ENCODE data around the gene CNTNAP3.
"Not testable (repeated sequence)": the region's sequence is repeated elsewhere in the genome, so short reads cannot be mapped to it uniquely, and the experiment has no call there.

CNTNAP3 gene

GRCh38 chr9:39082574-39082973 is 205.4 kb downstream of the CNTNAP3 start:
- H3K79me2 ChIP-seq (ENCODE audit: low read length); H3K4me1 ChIP-seq (ENCODE audit: low read length); H3K27ac ChIP-seq (ENCODE audit: low read length); H3K4me2 ChIP-seq (ENCODE audit: low read length); H3K36me3 ChIP-seq (replicated peaks; ENCODE audit: low read depth, low read length); H4K20me1 ChIP-seq (ENCODE audit: insufficient read depth, low read length); H3K4me3 ChIP-seq (ENCODE audit: low read length); H2AFZ ChIP-seq (ENCODE audit: low read depth, low read length); H3K27me3 ChIP-seq (ENCODE audit: low read depth, low read length); H3K9me3 ChIP-seq (ENCODE audit: insufficient read depth, low read length); H3K9ac ChIP-seq (ENCODE audit: low read length): not testable (repeated sequence)

- not testable (repeated sequence) for H3K4me3 ChIP-seq (ENCODE audit: low read length); H4K20me1 ChIP-seq (ENCODE audit: insufficient read depth, low read length); H3K9me3 ChIP-seq (ENCODE audit: insufficient read depth, low read length); H3K79me2 ChIP-seq (ENCODE audit: low read length); H3K4me2 ChIP-seq (ENCODE audit: low read length); H3K27ac ChIP-seq (ENCODE audit: low read length); H3K36me3 ChIP-seq (replicated peaks; ENCODE audit: low read depth, low read length); H3K4me1 ChIP-seq (ENCODE audit: low read length); H2AFZ ChIP-seq (ENCODE audit: low read depth, low read length); H3K9ac ChIP-seq (ENCODE audit: low read length); H3K27me3 ChIP-seq (ENCODE audit: low read depth, low read length)
These were observed 207.9 kb downstream of the CNTNAP3 start for GRCh38 chr9:39080081-39080480.

GRCh38 chr9:39078621-39079256 is 209.2 kb downstream of the CNTNAP3 start:
- H3K4me3 ChIP-seq (ENCODE audit: low read length); H3K9me3 ChIP-seq (ENCODE audit: insufficient read depth, low read length); H2AFZ ChIP-seq (ENCODE audit: low read depth, low read length); H3K79me2 ChIP-seq (ENCODE audit: low read length); H3K4me1 ChIP-seq (ENCODE audit: low read length); H3K27ac ChIP-seq (ENCODE audit: low read length); H3K36me3 ChIP-seq (replicated peaks; ENCODE audit: low read depth, low read length); H4K20me1 ChIP-seq (ENCODE audit: insufficient read depth, low read length); H3K27me3 ChIP-seq (ENCODE audit: low read depth, low read length); H3K9ac ChIP-seq (ENCODE audit: low read length); H3K4me2 ChIP-seq (ENCODE audit: low read length): not testable (repeated sequence)

GRCh38 chr9:39073537-39073936 is 214.4 kb downstream of the CNTNAP3 start:
- H3K27me3 ChIP-seq (ENCODE audit: low read depth, low read length); H3K79me2 ChIP-seq (ENCODE audit: low read length); H3K4me3 ChIP-seq (ENCODE audit: low read length); H2AFZ ChIP-seq (ENCODE audit: low read depth, low read length); H3K4me2 ChIP-seq (ENCODE audit: low read length); H3K9me3 ChIP-seq (ENCODE audit: insufficient read depth, low read length); H4K20me1 ChIP-seq (ENCODE audit: insufficient read depth, low read length); H3K36me3 ChIP-seq (replicated peaks; ENCODE audit: low read depth, low read length); H3K4me1 ChIP-seq (ENCODE audit: low read length); H3K27ac ChIP-seq (ENCODE audit: low read length); H3K9ac ChIP-seq (ENCODE audit: low read length): not testable (repeated sequence)

GRCh38 chr9:39067683-39068082 is 220.3 kb downstream of the CNTNAP3 start:
- H2AFZ ChIP-seq (ENCODE audit: low read depth, low read length); H3K4me2 ChIP-seq (ENCODE audit: low read length); H4K20me1 ChIP-seq (ENCODE audit: insufficient read depth, low read length); H3K36me3 ChIP-seq (replicated peaks; ENCODE audit: low read depth, low read length); H3K9me3 ChIP-seq (ENCODE audit: insufficient read depth, low read length); H3K4me1 ChIP-seq (ENCODE audit: low read length); H3K9ac ChIP-seq (ENCODE audit: low read length); H3K79me2 ChIP-seq (ENCODE audit: low read length); H3K27ac ChIP-seq (ENCODE audit: low read length); H3K4me3 ChIP-seq (ENCODE audit: low read length); H3K27me3 ChIP-seq (ENCODE audit: low read depth, low read length): not testable (repeated sequence)

GRCh38 chr9:39062966-39063365 is 225.0 kb downstream of the CNTNAP3 start:
- not testable (repeated sequence) for H4K20me1 ChIP-seq (ENCODE audit: insufficient read depth, low read length); H3K9me3 ChIP-seq (ENCODE audit: insufficient read depth, low read length); H3K27me3 ChIP-seq (ENCODE audit: low read depth, low read length); H3K79me2 ChIP-seq (ENCODE audit: low read length); H3K9ac ChIP-seq (ENCODE audit: low read length); H3K4me3 ChIP-seq (ENCODE audit: low read length); H3K4me2 ChIP-seq (ENCODE audit: low read length); H3K4me1 ChIP-seq (ENCODE audit: low read length); H3K27ac ChIP-seq (ENCODE audit: low read length); H2AFZ ChIP-seq (ENCODE audit: low read depth, low read length); H3K36me3 ChIP-seq (replicated peaks; ENCODE audit: low read depth, low read length)

GRCh38 chr9:39054453-39054852 is 233.5 kb downstream of the CNTNAP3 start:
- H3K9ac ChIP-seq (ENCODE audit: low read length); H3K79me2 ChIP-seq (ENCODE audit: low read length); H3K4me1 ChIP-seq (ENCODE audit: low read length); H3K27me3 ChIP-seq (ENCODE audit: low read depth, low read length); H3K36me3 ChIP-seq (replicated peaks; ENCODE audit: low read depth, low read length); H3K9me3 ChIP-seq (ENCODE audit: insufficient read depth, low read length); H2AFZ ChIP-seq (ENCODE audit: low read depth, low read length); H3K4me3 ChIP-seq (ENCODE audit: low read length); H4K20me1 ChIP-seq (ENCODE audit: insufficient read depth, low read length); H3K4me2 ChIP-seq (ENCODE audit: low read length); H3K27ac ChIP-seq (ENCODE audit: low read length): not testable (repeated sequence)

GRCh38 chr9:39046833-39047232 is 241.1 kb downstream of the CNTNAP3 start:
- not testable (repeated sequence) for H3K27me3 ChIP-seq (ENCODE audit: low read depth, low read length); H4K20me1 ChIP-seq (ENCODE audit: insufficient read depth, low read length); H3K27ac ChIP-seq (ENCODE audit: low read length); H3K79me2 ChIP-seq (ENCODE audit: low read length); H3K9me3 ChIP-seq (ENCODE audit: insufficient read depth, low read length); H3K36me3 ChIP-seq (replicated peaks; ENCODE audit: low read depth, low read length); H2AFZ ChIP-seq (ENCODE audit: low read depth, low read length); H3K4me1 ChIP-seq (ENCODE audit: low read length); H3K4me2 ChIP-seq (ENCODE audit: low read length); H3K9ac ChIP-seq (ENCODE audit: low read length); H3K4me3 ChIP-seq (ENCODE audit: low read length)

- not testable (repeated sequence) for H3K4me2 ChIP-seq (ENCODE audit: low read length); H3K4me3 ChIP-seq (ENCODE audit: low read length); H3K9me3 ChIP-seq (ENCODE audit: insufficient read depth, low read length); H2AFZ ChIP-seq (ENCODE audit: low read depth, low read length); H3K9ac ChIP-seq (ENCODE audit: low read length); H3K79me2 ChIP-seq (ENCODE audit: low read length); H3K27me3 ChIP-seq (ENCODE audit: low read depth, low read length); H4K20me1 ChIP-seq (ENCODE audit: insufficient read depth, low read length); H3K36me3 ChIP-seq (replicated peaks; ENCODE audit: low read depth, low read length); H3K27ac ChIP-seq (ENCODE audit: low read length); H3K4me1 ChIP-seq (ENCODE audit: low read length)
These were observed 245.6 kb downstream of the CNTNAP3 start for GRCh38 chr9:39042352-39042803.

GRCh38 chr9:39041774-39042173 is 246.2 kb downstream of the CNTNAP3 start:
- not testable (repeated sequence) for H3K4me2 ChIP-seq (ENCODE audit: low read length); H3K27ac ChIP-seq (ENCODE audit: low read length); H3K36me3 ChIP-seq (replicated peaks; ENCODE audit: low read depth, low read length); H3K4me1 ChIP-seq (ENCODE audit: low read length); H3K4me3 ChIP-seq (ENCODE audit: low read length); H4K20me1 ChIP-seq (ENCODE audit: insufficient read depth, low read length); H3K9me3 ChIP-seq (ENCODE audit: insufficient read depth, low read length); H3K9ac ChIP-seq (ENCODE audit: low read length); H3K79me2 ChIP-seq (ENCODE audit: low read length); H3K27me3 ChIP-seq (ENCODE audit: low read depth, low read length); H2AFZ ChIP-seq (ENCODE audit: low read depth, low read length)
